HG02610 (cell line): ENCODE data around the gene KIF1C.

Experiments
- ATAC-seq: cut with Tn5 transposase; IDR thresholded peaks from one replicate; pipeline ENCODE4 v1.9.1; 2021; ENCODE audit warnings: mild to moderate bottlenecking, moderate library complexity; ENCODE audit not compliant: unreplicated experiment

KIF1C gene

GRCh38 chr17:4968486-4969046 is 29.2 kb upstream of the KIF1C start:
- ATAC-seq: no peak

DNA sequence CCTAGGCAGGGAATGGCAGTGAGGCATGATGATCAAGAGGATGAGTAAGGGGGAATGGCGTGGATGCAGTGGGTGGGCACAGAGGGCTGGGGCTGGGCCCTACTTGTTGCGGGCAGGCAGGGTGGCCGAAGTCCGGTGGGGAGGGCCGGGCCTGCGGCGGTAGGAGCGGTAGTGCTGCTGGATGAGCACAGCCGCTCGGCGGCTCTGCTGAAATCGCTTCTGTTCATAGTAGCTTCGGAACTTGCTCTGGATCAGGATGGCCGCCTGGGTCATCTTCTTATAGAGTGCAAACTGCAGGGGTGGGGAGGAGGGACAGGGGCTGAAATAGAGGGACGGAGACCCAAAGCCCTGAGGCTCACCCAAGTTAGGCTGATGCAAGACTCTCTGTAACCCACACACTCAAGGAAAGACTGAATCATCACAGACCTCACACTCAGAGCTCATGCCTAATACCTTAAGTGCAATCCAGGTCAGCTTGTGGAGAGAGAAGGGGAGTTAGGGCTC is 28.7 kb upstream of the KIF1C start:
- ATAC-seq: no peak

DNA sequence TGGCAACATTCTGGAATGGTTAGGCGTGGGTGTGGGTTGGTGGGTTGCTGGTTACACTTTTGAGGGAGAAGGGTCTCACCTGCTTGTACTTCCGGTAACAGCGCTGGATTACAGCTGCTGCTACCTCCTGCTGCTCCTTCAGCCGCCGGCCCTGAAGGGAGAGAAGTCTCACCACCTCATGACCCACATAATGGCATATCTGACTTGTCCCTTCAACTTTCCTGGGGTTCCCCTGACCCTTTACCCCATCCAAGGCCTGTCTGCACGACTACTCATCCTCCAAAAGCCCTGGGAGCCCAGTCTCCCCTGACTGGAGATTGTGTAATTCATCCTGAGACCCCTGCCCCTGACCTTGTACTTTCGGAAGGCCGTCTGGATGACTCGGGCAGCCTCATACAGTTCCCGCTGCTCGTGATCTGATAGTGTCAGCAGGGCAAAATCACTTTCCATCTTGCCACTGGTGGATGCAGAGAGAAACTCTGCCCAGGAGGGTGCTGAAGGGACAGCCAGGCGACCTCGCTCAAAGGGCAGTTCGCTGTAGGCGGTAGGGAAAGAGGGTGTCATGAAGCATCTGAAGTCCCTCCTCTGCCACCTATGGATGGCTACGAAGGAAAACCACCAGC is 28.1 kb upstream of the KIF1C start:
- ATAC-seq: no peak

- ATAC-seq: no peak
Measured at GRCh38 chr17:4970273-4970672, 27.5 kb upstream of the KIF1C start.

DNA sequence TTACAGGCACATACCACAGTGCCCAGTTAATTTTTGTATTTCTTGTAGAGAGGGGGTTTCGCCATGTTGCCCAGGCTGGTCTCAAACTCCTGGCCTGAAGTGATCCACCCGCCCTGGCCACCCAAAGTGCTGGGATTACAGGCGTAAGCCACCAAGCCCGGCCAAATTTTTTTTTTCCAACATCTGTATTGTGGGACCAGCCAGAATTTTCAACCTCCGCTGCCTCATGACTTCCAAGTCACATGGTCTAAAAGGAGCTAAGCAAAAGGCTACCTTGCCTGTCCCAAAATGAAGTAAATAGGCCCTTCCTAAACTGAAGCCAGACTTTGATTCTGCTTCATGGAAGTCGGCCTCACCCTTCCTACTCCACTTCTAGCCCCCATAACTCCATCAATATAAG is 25.9 kb upstream of the KIF1C start:
- ATAC-seq: no peak

DNA sequence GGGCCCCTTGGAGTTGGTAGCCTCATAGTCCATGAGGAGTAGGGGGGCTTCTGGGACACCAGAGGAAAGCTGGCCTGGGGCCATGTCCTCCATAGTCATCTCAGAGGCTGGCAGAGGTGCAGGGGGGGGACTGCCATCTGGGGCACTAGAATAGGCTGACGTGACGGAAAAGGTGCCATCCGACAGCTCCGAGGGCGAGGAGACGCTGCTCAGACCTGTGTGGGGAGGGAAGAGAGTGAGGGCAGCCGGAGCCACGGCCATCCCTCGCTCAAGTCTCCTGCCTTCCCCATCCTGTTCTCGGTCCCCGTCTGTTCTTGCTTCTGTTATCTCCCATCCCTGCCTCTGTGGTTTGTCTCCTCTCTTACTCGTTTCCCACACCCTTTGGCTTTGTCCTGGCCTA is 25.4 kb upstream of the KIF1C start:
- no peak for ATAC-seq

DNA sequence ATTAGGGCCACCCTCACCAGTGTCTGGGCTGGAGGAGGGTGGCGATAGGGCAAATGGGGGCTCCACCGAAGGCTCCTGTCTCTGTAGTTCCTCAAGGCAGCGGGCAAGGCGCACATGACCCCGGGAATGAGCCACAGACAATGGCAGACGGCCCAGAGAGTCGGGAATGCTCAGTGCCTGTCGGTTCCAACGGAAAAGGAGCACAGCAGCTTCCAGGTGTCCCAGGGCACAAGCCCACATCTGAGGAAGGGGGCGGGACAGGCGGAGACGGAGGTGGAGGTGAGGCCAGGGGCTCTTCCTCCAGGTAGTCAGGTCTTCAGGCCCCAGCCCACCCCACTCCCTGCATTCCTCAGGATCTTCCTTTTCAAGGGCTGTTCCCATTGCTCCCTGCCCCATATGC is 25.0 kb upstream of the KIF1C start:
- ATAC-seq: no peak

DNA sequence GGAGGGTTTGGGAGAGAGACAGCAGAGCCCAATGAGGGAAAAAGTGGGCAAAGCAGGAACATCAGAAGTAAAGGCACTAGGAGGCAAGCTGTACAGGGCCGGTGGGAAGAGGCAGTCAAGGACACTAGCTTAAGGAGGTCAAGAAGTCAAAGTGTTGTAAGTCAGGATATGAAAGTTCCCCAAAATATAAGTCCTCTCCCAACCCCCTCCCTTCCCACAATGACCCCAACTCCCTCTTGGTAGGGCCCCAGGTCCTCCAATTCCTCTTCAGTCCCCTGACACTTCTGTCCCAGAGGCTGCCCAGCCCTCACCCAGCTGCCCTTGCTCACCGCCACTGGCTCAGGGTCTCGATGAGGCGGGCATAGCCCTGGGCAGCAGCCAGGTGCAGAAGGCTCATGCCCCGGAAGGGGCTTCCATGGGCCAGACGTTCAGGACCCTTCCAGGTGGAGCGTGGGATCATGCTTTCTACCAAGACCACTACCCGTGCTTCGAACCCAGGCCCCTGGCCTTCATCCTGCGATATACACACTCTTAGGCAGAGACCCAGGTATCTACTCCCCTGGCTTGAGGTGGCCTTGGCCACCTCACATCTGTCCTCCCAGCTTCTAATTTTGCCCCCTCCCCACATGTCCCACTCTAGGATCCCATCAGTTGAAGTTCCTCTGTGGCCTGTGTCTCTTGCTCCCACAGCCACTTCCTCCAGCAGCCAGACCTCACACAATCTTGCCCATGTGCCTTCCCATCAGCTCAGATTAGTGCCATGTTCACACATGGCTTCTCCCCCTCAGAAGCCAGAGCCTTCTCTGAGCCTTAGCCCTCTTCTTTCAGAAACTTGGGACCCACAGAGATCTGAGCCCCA is 24.3 kb upstream of the KIF1C start:
- ATAC-seq: no peak

DNA sequence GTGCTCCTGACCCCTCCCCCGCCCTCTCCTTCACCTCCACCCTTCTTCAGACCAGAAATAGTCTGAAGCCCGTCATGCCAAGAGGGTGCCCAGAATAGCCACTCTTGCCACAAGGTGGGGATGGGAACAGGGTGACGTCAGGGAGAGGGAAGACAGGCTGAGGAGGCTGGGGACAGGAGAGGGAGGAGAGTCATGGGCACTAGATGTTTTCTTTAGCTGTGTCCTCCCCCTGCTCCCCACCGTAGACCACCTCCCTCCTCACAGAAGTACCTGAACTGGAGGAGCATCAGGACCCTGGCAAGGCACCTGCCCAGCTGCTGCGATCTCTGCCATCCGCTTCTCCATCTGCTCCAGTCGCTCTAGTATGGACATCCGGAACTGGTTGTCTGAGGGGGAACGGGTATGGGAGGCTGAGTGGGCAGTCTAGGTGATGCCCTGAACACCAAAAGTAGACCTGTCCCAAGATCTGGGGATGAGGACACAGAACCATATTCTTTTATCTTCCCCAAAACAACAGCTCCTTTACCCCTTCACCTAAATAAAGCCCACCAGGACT is 23.6 kb upstream of the KIF1C start:
- ATAC-seq: no peak

DNA sequence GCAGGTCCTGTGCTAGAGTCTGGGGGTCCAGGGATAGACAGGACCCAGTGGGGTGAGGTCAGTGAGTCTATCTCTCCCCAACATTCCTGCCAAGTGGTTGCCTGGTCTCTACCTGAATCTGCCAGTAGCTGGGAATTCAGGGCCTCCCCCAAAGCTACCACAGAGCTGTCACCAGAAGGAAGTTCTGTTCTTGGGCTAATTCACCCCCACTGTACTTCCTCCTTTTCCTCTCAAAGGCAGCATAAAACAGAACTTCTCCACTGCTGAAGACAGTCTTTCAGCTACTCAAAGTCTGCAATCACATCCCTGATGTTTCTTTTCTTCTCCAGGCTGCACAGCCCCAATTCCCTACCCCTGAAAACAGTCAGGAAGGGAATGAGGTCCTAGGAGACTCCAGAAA is 19.0 kb upstream of the KIF1C start:
- ATAC-seq: no peak

DNA sequence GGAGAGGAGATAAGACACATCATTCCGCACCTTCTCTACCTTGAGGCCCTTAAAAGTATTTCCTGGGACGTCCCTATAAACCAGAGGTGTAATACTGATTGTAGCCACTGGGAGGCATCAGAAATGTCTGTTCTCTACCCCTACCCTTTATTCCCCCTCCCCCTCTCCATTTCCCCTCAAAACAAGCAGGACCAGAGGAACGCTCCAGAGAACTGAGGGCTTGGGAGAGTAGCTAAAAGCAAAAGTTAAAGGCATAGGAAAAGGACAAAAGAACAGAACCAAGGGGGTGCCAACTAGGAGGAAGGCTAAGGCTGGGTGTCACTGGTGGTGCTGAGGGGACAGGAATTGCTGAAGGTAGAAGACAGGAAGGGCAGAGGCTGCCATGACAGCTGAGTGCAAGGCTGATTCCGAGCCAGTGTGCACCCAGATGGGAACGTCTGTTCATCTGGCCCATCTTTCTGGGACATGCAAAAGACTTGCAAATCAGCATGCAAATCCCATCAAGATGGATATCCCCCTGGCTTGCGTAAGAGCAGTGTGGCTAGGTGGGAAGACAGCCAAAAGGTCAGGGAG is 17.0 kb upstream of the KIF1C start:
- ATAC-seq: no peak

DNA sequence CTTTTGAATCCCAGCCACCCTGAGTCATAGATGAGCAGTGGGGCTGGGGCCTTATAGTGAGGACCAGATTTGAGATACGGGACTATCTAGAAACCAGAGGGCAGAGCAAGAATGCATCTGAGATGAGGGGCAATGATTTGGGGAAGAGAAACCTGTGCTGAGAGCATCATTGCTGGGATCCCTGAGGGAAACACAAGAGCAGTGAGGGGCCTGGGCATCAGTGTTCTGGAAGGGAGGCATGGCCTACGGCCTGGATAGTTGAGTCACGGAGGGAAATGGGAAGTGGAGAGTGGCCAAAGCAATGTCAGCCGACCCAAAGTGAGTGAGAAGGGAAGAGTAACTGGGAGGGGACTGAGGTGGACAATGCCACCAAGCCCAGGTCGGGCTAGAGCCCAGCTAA is 15.4 kb upstream of the KIF1C start:
- no peak for ATAC-seq

GRCh38 chr17:4986403-4986802 is 11.3 kb upstream of the KIF1C start:
- ATAC-seq: no peak

GRCh38 chr17:4986951-4987766 is 10.6 kb upstream of the KIF1C start, which contains the start of gene CAMTA2:
Gene CAMTA2 (minus strand): TSS chr17:4987675. CDS start chr17:4986222, 1,453 bp downstream.
- ATAC-seq: peak; percentile 65

DNA sequence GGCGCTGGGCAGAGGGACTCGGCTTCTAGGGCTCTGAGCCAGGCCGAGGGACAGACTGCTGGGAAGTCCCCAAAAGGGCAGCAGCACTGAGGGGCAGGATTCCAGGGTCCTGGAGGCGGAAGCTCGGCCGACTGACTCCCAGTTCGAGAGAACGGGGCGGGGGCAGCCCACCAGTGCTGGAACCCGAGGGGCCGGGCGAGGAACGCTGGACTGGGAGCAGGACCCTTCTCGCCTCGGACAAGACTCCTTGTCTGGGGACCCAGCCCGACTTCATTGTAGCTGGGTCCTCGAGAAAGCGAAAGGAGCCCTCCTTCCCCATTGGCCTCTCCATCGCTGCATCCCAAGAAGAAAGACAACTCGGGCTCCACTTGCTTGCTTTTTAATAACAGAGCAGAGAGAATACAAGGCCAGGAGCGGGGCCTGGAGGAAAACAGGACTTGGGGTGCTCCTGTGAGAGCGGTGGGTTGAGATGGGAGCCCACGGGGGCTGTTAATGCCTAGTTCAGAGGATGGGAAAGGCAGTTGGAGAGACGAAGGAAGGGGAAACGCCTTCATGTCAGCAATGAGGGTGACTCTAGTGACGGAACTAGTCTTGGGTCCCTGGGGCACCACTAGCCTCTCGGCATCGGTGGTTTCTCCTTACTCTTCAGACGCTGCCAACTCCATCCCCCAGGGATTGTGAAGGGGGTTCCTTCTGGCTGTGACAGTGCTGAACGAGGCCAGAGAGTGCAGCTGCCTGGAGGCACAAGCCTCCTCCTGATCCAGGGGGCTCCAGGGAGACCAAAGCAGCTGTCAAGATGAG is 9.8 kb upstream of the KIF1C start:
- ATAC-seq: no peak

GRCh38 chr17:4994081-4994595 is 3.6 kb upstream of the KIF1C start:
- no peak for ATAC-seq

- no peak for ATAC-seq
Measured at GRCh38 chr17:4998027-4998731, 429 bp downstream of the KIF1C start.

- no peak for ATAC-seq
Measured at GRCh38 chr17:4998732-4999429, 1.1 kb downstream of the KIF1C start.
